Adipocyte (in vitro differentiated cells): Measurements from ENCODE around the gene ACR.

Experiments used
- DNase-seq: peaks from one replicate; pipeline ENCODE4 v3.0.0-alpha.2; 2015; ENCODE audit warnings: low read depth
- H3K27me3 ChIP-seq: replicated peaks from 2 replicates; pipeline ENCODE4 v1.7.0; 2013; ENCODE audit warnings: mild to moderate bottlenecking, low read length, moderate library complexity; ENCODE audit not compliant: control insufficient read depth, insufficient read depth
- H3K36me3 ChIP-seq: 2 replicates; pipeline ENCODE4 v1.7.0; 2013; ENCODE audit warnings: low read length, mild to moderate bottlenecking, moderate library complexity; ENCODE audit not compliant: control insufficient read depth, insufficient read depth, severe bottlenecking
- H3K4me1 ChIP-seq: 2 replicates; pipeline ENCODE4 v1.7.0; 2013; ENCODE audit warnings: mild to moderate bottlenecking, low read length, moderate library complexity; ENCODE audit not compliant: control insufficient read depth, insufficient read depth
- H3K4me3 ChIP-seq: 2 replicates; pipeline ENCODE4 v1.7.0; 2013; ENCODE audit warnings: mild to moderate bottlenecking, low read length, moderate library complexity
- H3K9ac ChIP-seq: 2 replicates; pipeline ENCODE4 v1.7.0; 2013; ENCODE audit warnings: mild to moderate bottlenecking, low read length, moderate library complexity
- H3K9me3 ChIP-seq: 2 replicates; pipeline ENCODE4 v1.7.0; 2013; ENCODE audit warnings: mild to moderate bottlenecking, low read length, moderate library complexity; ENCODE audit not compliant: control insufficient read depth

Gene ACR

GRCh38 chr22:50712341-50713007 lies 25.5 kb upstream of the ACR start:
- Histone ChIP-seq H3K9ac (no peak overlapping the region), H3K4me1 (no peaks in the 10 kb centered on the region), H3K4me3 (no peak overlapping the region), H3K27me3 (peaks cover 3% of the 10 kb centered on the region), H3K36me3 (no peaks in the 10 kb centered on the region), H3K9me3 (no peaks in the 10 kb centered on the region)
- DNase-seq = no peak

DNA sequence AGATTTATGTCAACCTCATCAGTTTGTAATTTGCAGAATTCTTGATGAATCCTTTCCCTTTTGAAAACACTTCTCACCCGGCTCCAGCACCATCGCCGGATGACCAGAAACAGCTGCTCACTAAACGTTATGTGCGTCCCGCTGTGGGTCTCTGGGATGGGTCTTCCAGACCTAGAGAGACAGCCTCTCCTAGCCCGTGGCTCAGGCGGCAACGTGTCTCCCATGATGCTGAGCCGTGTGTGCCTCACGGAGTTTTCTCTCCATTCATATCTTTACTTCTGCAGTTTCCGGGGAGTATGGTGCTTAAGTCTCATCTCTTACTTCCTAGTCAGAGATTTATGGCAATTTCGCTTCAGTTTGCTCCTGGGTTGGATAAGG lies 25.0 kb upstream of the ACR start:
- peaks cover 3% of the 10 kb centered on the region for H3K27me3 ChIP-seq
- DNase-seq = no peak
- H3K9ac ChIP-seq = no peak overlapping the region
- no peaks in the 10 kb centered on the region for H3K4me1 ChIP-seq
- H3K36me3 ChIP-seq = no peaks in the 10 kb centered on the region
- no peaks in the 10 kb centered on the region for H3K9me3 ChIP-seq
- no peak overlapping the region for H3K4me3 ChIP-seq

- no peaks in the 10 kb centered on the region for H3K4me1 ChIP-seq
- H3K9me3 ChIP-seq = no peaks in the 10 kb centered on the region
- no peak for DNase-seq
- no peak overlapping the region for H3K4me3 ChIP-seq
- H3K36me3 ChIP-seq = no peaks in the 10 kb centered on the region
- peaks cover 3% of the 10 kb centered on the region for H3K27me3 ChIP-seq
- H3K9ac ChIP-seq = no peak overlapping the region
Measured at GRCh38 chr22:50713571-50714056, 24.4 kb upstream of the ACR start.

DNA sequence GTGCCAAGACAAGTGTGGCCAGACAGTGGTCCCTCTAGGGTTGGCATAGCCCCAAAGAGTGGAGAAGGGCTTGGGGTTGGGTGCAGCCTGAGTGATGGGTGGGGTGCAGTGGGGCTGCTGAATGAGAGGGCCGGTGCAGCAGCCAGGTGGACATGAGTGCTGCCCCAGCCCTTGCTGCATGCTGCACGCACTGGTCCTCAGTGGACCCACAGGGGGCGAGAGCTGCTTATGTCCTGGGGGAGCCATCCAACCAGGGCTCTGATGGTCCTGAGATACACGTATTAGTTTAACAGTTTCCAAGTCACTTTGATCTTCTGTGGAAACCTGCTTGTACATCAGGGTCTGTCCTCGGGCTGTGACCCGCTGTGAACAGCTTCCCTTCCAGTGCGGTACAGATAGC lies 23.9 kb upstream of the ACR start:
- no peak for DNase-seq
- no peaks in the 10 kb centered on the region for H3K4me1 ChIP-seq
- H3K9ac ChIP-seq = no peak overlapping the region
- no peaks in the 10 kb centered on the region for H3K36me3 ChIP-seq
- no peak overlapping the region for H3K4me3 ChIP-seq
- H3K9me3 ChIP-seq = no peaks in the 10 kb centered on the region
- peaks cover 5% of the 10 kb centered on the region for H3K27me3 ChIP-seq

DNA sequence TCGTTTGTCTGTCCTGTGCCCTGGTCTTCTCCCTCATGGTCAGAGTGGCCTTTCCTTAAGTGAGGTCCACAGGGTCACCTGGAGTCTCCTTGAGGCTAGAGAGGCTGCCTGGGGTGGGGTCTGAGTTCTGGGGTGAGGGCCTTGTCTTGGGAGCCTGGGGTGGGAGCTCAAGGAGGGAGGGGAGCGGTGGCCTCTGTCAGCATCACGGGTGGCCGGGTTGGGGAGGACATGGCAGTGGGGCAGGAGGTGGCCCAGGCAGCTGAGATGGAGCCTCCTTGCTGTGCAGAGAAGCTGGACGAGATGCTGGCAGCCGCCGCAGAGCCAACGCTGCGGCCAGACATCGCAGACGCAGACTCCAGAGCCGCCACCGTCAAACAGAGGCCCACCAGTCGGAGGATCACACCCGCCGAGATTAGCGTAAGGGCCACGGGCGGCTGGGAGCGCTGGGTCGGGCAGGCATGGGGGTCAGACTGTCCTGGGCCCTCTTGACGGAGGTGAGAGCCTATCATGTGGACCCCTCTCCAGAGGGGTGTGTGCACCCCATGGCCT lies 23.3 kb upstream of the ACR start:
- no peak overlapping the region for H3K4me3 ChIP-seq
- H3K36me3 ChIP-seq = no peaks in the 10 kb centered on the region
- no peaks in the 10 kb centered on the region for H3K4me1 ChIP-seq
- peaks cover 7% of the 10 kb centered on the region for H3K27me3 ChIP-seq
- H3K9ac ChIP-seq = no peak overlapping the region
- no peaks in the 10 kb centered on the region for H3K9me3 ChIP-seq
- DNase-seq = no peak

- Histone ChIP-seq H3K36me3 (no peaks in the 10 kb centered on the region), H3K27me3 (peaks cover 7% of the 10 kb centered on the region), H3K9ac (no peak overlapping the region), H3K4me3 (no peak overlapping the region), H3K9me3 (no peaks in the 10 kb centered on the region), H3K4me1 (no peaks in the 10 kb centered on the region)
- no peak for DNase-seq
Measured at GRCh38 chr22:50715250-50715649, 22.8 kb upstream of the ACR start.

DNA sequence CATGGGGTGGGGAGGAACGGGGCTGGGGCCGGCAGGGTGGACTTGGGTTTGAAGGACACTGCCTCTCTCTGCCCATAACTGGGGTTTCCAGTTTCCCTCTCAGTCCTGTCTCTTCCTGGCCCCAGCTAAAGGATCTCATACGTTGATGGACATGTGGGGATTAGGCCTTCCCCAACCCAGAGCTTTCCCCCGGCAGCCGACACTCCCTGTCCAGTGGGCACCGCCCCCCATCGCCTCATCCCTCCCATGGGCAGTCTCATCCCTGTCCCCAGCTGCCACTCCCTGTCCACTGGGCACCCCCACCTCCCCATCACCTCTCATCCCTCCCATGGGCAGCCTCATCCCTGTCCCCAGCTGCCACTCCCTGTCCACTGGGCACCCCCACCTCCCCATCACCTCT lies 22.2 kb upstream of the ACR start:
- Histone ChIP-seq H3K36me3 (no peaks in the 10 kb centered on the region), H3K4me3 (no peak overlapping the region), H3K9ac (no peak overlapping the region), H3K27me3 (peaks cover 7% of the 10 kb centered on the region), H3K9me3 (no peaks in the 10 kb centered on the region), H3K4me1 (no peaks in the 10 kb centered on the region)
- no peak for DNase-seq

- H3K9me3 ChIP-seq = no peaks in the 10 kb centered on the region
- peaks cover 7% of the 10 kb centered on the region for H3K27me3 ChIP-seq
- H3K9ac ChIP-seq = no peak overlapping the region
- no peaks in the 10 kb centered on the region for H3K4me1 ChIP-seq
- no peak overlapping the region for H3K4me3 ChIP-seq
- DNase-seq = no peak
- no peaks in the 10 kb centered on the region for H3K36me3 ChIP-seq
Measured at GRCh38 chr22:50716290-50717024, 21.5 kb upstream of the ACR start.

DNA sequence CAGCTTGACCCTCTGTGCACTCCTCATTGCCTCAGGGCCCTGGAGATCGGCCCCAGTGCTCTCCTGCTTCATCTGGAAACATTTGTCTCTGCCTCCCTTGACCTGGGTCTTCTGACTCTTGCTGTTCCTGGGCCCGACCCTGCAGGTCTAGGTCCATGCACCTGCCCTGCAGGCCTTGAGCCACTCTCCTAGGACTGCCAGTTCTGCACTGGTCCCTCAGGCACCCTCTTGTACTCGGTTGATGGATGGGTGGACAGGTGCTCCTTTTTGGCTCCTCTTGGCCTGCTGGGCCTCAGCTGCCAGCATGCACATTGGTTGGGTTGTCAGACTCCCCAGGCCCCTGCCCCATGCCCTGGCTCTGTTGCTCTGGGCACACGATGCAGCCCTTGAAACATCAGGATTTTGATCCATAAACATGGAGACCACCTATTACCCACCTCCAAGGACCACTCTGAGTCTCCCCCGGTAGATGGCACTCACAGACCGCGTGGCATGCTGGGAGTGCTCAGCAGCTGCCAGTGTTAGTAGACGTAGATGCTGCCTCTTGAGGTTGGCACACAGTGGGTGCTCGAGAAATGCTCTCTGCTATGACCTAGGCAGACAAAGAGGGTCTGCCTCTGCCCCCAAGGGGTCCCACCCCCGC lies 20.2 kb upstream of the ACR start:
- Histone ChIP-seq H3K9ac (no peak overlapping the region), H3K4me3 (no peak overlapping the region)
- DNase-seq = no peak

GRCh38 chr22:50718352-50718709 lies 19.7 kb upstream of the ACR start:
- Histone ChIP-seq H3K27me3 (peaks cover 7% of the 10 kb centered on the region), H3K4me1 (no peaks in the 10 kb centered on the region), H3K9me3 (no peaks in the 10 kb centered on the region), H3K9ac (no peak overlapping the region), H3K36me3 (no peaks in the 10 kb centered on the region), H3K4me3 (no peak overlapping the region)
- DNase-seq = no peak

More for the DNA sequence above, 20.2 kb upstream of the ACR start:
- H3K4me1 ChIP-seq = no peaks in the 10 kb centered on the region
- no peaks in the 10 kb centered on the region for H3K36me3 ChIP-seq
- H3K27me3 ChIP-seq = peaks cover 7% of the 10 kb centered on the region
- no peaks in the 10 kb centered on the region for H3K9me3 ChIP-seq

- no peaks in the 10 kb centered on the region for H3K9me3 ChIP-seq
- H3K27me3 ChIP-seq = peaks cover 4% of the 10 kb centered on the region
Measured at GRCh38 chr22:50719814-50720300, 18.1 kb upstream of the ACR start.

More at GRCh38 chr22:50719814-50720300, 18.1 kb upstream of the ACR start:
- no peak overlapping the region for H3K9ac ChIP-seq
- DNase-seq = no peak
- H3K36me3 ChIP-seq = no peaks in the 10 kb centered on the region
- no peak overlapping the region for H3K4me3 ChIP-seq
- no peaks in the 10 kb centered on the region for H3K4me1 ChIP-seq
